Activated CD4-positive, alpha-beta T cell treated with anti-CD3 and anti-CD28 coated beads for 36 hours (primary cell): ENCODE results near the gene HOXB7. TPM values are rescaled to one million over a fixed set of nuclear protein-coding genes. Genes with fewer than 3 reads are reported as not detected.

Source experiments
- ATAC-seq: fragments of 200-7000 bp; cut with Tn5 transposase; one replicate; pipeline ENCODE4 v1.10.0; 2021; ENCODE audit warnings: mild to moderate bottlenecking, moderate library complexity
- CTCF ChIA-PET: fragments of 350-600 bp; sonication (Branson Sonifier 250); formaldehyde crosslinking; loops from one replicate; lab custom pipeline; 2021; ENCODE audit warnings: antibody characterized with exemption; lab: Charles Lee
- POLR2A ChIA-PET: fragments of 350-600 bp; sonication (Branson Sonifier 250); formaldehyde crosslinking; loops from one replicate; lab custom pipeline; 2021; ENCODE audit warnings: antibody characterized with exemption, inconsistent platforms; lab: Charles Lee
- DNase-seq: peaks from one replicate; pipeline ENCODE4 v3.0.0-alpha.2; 2020
- H3K27ac Mint-ChIP-seq: one replicate; pipeline ENCODE4 v1.8.0; 2021; ENCODE audit warnings: mixed read lengths
- H3K27me3 Mint-ChIP-seq: one replicate; pipeline ENCODE4 v1.8.0; 2021; ENCODE audit warnings: mixed read lengths
- H3K36me3 Mint-ChIP-seq: one replicate; pipeline ENCODE4 v1.8.0; 2021; ENCODE audit warnings: low read depth, mixed read lengths
- H3K4me1 Mint-ChIP-seq: one replicate; pipeline ENCODE4 v1.8.0; 2021; ENCODE audit warnings: mixed read lengths
- H3K4me3 Mint-ChIP-seq: one replicate; pipeline ENCODE4 v1.8.0; 2021; ENCODE audit warnings: mild to moderate bottlenecking, moderate library complexity, mixed read lengths
- H3K9me3 Mint-ChIP-seq: one replicate; pipeline ENCODE4 v1.8.0; 2021; ENCODE audit warnings: low read depth, mixed read lengths
- intact Hi-C, 2 experiments: fragments of 100-400 bp; cut with DNase I in 1 of 2; cut with micrococcal nuclease in 1 of 2; formaldehyde crosslinking; loops; one replicate each; pipeline versions ENCODE4 v1.14.2 to v1.15.1; 2022 to 2024; cut with DNase I, micrococcal nuclease
- total RNA-seq, 2 experiments: library from RNA; stranded (reverse); gene quantifications; one replicate each; pipeline ENCODE4 v1.2.3, GENCODE V29; 2021

Gene HOXB7
- total RNA-seq, 2 experiments from 2014 or later, result 0.25 to 0.30 TPM

DNA sequence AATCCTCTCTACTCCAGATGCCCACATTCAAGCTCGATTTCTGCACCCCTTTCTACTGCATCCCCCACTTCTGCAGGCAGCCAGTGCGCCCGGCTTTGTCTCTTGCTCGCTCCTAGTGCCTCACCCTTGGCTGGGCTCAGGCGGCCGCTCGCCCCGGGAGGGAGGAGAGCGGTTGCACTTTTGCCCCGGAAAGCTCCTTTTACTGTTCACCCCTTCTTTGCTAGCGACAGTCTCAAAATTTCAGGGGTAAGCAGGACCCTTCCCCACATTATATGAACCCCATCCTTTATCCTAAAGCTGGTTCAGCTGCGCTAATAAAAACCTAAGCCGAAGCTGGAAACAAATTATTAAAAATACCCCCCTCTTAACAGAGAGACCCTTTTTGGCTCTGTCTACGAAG lies 18.2 kb downstream of the HOXB7 start:
- Mint-ChIP-seq H3K9me3 (no peaks in the 10 kb centered on the region), H3K36me3 (no peaks in the 10 kb centered on the region), H3K27ac (no peak overlapping the region), H3K27me3 (peaks cover 81% of the 10 kb centered on the region), H3K4me1 (peaks cover 33% of the 10 kb centered on the region), H3K4me3 (peak overlapping the region; percentile 67)
- CTCF ChIA-PET, result interaction anchor here (0.6 to 6.7 kb wide), 57 partner anchors 9 to 567 kb away, joined by 3 to 74 read pairs (median 5); partner anchors contain the start of genes HOXB8 and HOXB9
- intact Hi-C loops, result loop anchor here (2.0 to 10.0 kb wide), 6 partner anchors 330 to 510 kb away; no protein-coding TSS in a partner anchor
- POLR2A ChIA-PET, result interaction anchor here (0.9 kb wide), 1 partner anchor 9 kb away, joined by 3 read pairs; no protein-coding TSS in a partner anchor
- peak; percentile 55 for DNase-seq
- no peak for ATAC-seq

DNA sequence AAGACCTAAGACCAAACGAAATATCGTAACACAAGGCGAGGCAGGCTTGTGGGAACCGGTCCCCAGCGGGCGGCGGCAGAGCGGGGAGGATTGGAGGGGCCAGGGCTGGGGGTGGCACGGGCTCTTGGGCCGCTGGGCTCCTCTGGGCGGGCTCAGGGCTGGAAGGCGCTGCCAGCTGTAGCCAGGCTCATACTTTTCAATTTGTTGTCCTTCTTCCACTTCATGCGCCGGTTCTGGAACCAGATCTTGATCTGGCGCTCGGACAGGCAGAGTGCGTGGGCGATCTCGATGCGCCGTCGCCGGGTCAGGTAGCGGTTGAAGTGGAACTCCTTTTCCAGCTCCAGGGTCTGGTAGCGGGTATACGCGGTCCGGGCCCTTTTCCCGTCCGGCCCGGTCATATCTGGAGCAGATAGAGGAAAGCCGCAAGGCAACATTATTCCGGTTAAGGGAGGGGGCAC lies 18.7 kb downstream of the HOXB7 start:
- H3K36me3 Mint-ChIP-seq, result no peaks in the 10 kb centered on the region
- H3K4me1 Mint-ChIP-seq, result peaks cover 28% of the 10 kb centered on the region
- H3K27me3 Mint-ChIP-seq, result peaks cover 82% of the 10 kb centered on the region
- no peaks in the 10 kb centered on the region for H3K9me3 Mint-ChIP-seq
- H3K27ac Mint-ChIP-seq, result no peak overlapping the region
- POLR2A ChIA-PET, result interaction anchor here (0.9 kb wide), 1 partner anchor 9 kb away, joined by 3 read pairs; no protein-coding TSS in a partner anchor
- no peak for ATAC-seq
- intact Hi-C loops, result loop anchor here (2.0 to 10.0 kb wide), 6 partner anchors 330 to 510 kb away; no protein-coding TSS in a partner anchor
- no peak overlapping the region for H3K4me3 Mint-ChIP-seq
- CTCF ChIA-PET, result interaction anchor here (0.6 to 6.7 kb wide), 27 partner anchors 8 to 566 kb away, joined by 3 to 74 read pairs (median 7); partner anchors contain the start of genes HOXB8 and HOXB9
- DNase-seq, result no peak

DNA sequence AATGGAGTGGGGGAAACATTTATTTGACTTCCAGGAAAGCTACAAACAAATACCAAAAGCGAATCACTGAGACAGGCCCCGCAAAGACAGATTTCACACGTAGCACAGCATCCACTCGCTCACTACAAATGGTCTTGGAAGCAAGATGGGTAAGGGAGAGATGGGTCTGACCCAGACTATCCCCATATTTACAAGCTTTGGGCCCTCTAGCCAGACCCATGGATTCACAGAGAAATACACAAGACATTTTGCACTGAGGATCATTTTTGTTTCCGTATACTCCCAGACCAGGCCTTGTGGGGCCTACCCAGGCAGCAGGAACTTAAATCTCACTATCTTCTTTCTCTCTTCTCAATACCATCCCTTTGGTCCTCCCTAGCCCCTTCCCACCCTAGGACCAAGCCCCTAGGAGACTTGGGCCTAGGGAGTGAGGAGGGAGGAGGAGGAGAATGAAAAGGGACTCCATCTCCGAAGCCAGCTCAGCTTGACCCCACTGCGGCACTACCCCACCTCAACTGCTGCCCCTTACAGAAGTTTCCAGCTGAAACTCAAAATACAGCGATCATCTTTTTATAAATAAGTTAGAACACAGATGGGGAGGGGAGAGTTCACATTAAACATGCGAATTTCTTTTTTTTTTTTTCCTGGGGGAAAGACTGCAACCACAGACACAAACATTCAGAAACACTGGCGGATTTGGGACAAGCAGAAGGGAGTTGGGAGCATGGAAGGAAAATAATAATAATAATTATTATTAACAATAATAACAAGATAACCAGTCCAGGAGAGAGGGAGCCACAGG lies 19.4 kb downstream of the HOXB7 start:
- intact Hi-C loops, result loop anchor here (2.0 to 10.0 kb wide), 6 partner anchors 329 to 509 kb away; no protein-coding TSS in a partner anchor
- no peaks in the 10 kb centered on the region for H3K36me3 Mint-ChIP-seq
- H3K9me3 Mint-ChIP-seq, result no peaks in the 10 kb centered on the region
- DNase-seq (no peak), ATAC-seq (no peak)
- H3K4me1 Mint-ChIP-seq, result peaks cover 23% of the 10 kb centered on the region
- H3K27ac Mint-ChIP-seq, result no peak overlapping the region
- peaks cover 81% of the 10 kb centered on the region for H3K27me3 Mint-ChIP-seq
- H3K4me3 Mint-ChIP-seq, result no peak overlapping the region
- ChIA-PET CTCF (interaction anchor here (0.6 to 6.7 kb wide), 12 partner anchors 11 to 565 kb away, joined by 3 to 74 read pairs (median 5); no protein-coding TSS in a partner anchor), POLR2A (no interaction called here)

DNA sequence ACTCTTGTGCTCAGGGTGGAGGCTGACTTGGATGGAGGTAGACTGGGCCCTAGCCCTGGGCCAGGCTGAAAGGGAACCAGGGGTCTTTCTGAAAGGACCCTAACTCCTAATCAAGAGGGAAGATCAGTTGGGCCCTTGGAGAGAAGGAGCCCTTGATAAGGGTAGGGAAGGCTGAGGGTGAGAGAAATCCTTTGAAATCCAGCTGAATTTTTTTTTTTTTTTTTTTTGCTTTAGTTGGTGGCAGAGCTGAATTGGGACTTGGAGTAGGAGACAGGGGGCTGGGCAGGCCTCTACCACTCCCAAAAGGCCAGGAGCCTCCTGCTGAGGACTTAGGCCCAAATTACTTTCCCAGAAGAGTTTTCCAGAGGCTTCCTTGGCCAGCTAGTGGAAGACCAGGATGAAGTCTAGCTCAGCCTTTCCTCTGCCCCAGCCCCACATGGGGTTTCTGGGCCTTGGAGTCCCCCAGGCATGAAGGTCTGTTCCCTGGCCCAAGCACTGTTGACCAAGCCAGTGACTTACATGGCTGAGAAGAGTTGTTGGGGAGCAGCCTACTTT lies 20.1 kb downstream of the HOXB7 start:
- intact Hi-C loops, result loop anchor here (5.0 to 10.0 kb wide), 5 partner anchors 328 to 508 kb away; no protein-coding TSS in a partner anchor
- POLR2A ChIA-PET, result interaction anchor here (0.6 kb wide), 2 partner anchors 29 to 238 kb away, joined by 3 read pairs; no protein-coding TSS in a partner anchor
- ATAC-seq (no peak), DNase-seq (no peak)
- Mint-ChIP-seq H3K9me3 (no peaks in the 10 kb centered on the region), H3K4me3 (no peak overlapping the region), H3K27me3 (peaks cover 83% of the 10 kb centered on the region), H3K27ac (no peak overlapping the region), H3K36me3 (no peaks in the 10 kb centered on the region), H3K4me1 (peaks cover 28% of the 10 kb centered on the region)
- CTCF ChIA-PET, result interaction anchor here (0.7 to 1.9 kb wide), 9 partner anchors 12 to 528 kb away, joined by 3 to 6 read pairs (median 3); no protein-coding TSS in a partner anchor

DNA sequence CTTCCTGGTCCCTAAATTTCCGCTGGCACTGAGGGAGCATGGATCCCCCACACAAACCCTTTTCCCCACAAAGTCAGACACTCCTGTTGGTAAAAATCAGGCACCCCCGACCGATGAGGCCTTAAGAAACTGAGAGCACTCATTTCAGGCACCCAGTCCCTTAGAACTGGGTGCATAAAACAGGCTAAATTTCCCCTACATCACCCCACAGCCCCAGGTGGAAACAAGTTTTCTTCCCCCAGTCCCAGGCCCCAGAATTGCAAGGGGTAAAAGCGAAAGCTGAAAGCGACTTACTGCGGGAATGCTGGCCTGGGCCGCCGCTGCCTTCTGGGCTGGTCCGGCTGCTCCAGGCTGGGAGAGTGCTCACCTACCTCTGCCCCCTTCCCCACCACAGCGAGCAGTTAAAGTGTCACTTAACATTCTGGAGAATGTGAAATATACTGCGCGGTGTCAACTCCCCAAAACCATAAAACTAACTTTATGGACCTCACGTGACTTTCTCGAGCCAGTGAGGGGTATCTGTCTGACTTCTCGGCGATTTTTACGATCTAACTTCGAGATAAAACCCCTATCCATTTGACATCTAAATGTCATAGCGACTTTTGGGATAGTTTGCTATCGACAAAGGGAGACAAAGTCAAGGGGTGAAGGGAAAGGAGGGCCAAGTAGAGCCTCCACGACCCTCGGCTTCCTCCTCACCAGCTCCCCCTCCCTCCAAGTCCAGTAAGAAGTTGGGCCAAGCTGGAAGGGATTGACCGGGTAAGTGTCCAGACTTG lies 20.8 kb downstream of the HOXB7 start, which contains the start of gene HOXB3:
Gene HOXB3 (minus strand): TSS at position 411 of the 776 bp plus-strand sequence. CDS start 37,767 bp downstream, outside the sequence.
- CTCF ChIA-PET, result interaction anchor here (0.7 to 1.9 kb wide), 12 partner anchors 11 to 527 kb away, joined by 3 to 6 read pairs (median 4); no protein-coding TSS in a partner anchor
- DNase-seq (no peak), ATAC-seq (no peak)
- intact Hi-C loops, result loop anchor here (5.0 to 10.0 kb wide), 5 partner anchors 328 to 508 kb away; no protein-coding TSS in a partner anchor
- POLR2A ChIA-PET, result interaction anchor here (0.6 to 1.6 kb wide), 3 partner anchors 29 to 256 kb away, joined by 3 read pairs; no protein-coding TSS in a partner anchor
- Mint-ChIP-seq H3K27ac (no peak within 1 kb of the TSS), H3K9me3 (no peaks in the 10 kb centered on the region), H3K36me3 (no peaks in the 10 kb centered on the region), H3K27me3 (peaks cover 82% of the 10 kb centered on the region), H3K4me3 (no peak within 1 kb of the TSS), H3K4me1 (peaks cover 34% of the 10 kb centered on the region)

DNA sequence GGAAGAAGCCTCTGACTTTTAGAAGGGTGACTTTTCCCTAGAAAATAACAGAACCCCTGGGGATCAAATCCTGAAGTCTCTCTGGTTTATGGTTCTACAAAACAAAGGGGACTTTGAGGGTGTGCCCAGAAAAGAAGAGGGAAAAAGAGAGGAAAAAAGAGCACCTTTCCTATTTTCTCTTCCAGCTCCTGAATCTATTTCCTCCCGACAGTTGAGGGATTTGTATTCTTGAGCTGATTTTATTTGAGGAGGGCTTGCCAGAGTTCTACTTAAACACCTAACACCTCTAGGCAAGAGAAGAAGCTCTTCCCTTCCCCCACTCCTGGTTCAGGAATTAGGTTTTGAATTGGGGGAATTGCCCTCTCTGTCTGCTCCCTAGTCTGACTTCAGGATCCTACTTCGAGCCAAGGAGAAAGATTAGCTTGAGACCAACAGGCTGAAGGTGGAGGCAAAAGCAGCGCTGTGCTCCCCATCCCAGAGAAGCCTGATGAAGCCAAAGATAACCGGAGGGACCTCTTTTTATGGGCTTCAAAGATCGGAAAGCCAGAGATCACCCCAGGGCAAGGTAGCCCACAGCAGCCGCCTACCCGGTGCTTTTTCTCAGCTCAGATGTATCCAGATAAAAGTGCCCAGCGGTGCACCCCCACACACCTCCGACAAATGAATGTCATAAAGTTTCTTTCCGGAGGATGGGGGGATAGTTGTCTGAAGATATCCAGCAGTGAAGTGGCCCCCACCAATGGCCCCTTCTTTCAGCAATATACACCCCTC lies 21.6 kb downstream of the HOXB7 start:
- peaks cover 86% of the 10 kb centered on the region for H3K27me3 Mint-ChIP-seq
- DNase-seq (no peak), ATAC-seq (no peak)
- H3K9me3 Mint-ChIP-seq, result no peaks in the 10 kb centered on the region
- intact Hi-C loops, result no loop called here
- H3K36me3 Mint-ChIP-seq, result no peaks in the 10 kb centered on the region
- CTCF ChIA-PET, result interaction anchor here (0.7 to 2.3 kb wide), 14 partner anchors 12 to 330 kb away, joined by 3 to 13 read pairs (median 4); no protein-coding TSS in a partner anchor
- H3K27ac Mint-ChIP-seq, result no peak overlapping the region
- peaks cover 38% of the 10 kb centered on the region for H3K4me1 Mint-ChIP-seq
- no peak overlapping the region for H3K4me3 Mint-ChIP-seq
- POLR2A ChIA-PET, result interaction anchor here (1.6 kb wide), 1 partner anchor 255 kb away, joined by 3 read pairs; no protein-coding TSS in a partner anchor

DNA sequence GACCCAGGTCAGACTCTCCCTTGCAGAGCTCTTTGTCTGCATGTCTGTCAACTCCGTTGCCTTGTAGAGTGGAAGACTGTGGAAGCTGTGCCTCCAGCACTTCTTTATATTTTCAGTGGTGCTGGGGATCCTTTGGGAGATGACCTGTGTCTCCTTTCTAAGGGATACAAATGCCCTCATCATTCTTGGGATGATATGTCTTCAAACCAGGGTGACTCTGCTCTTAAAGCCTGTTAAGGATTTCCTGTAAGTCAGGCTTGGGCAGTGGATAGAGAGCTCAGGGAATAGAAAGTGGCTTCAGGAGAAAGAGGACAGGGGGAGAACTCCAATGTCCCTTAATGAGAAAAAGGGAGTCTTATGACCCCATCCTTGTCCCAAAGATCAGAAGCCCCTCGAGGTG lies 22.3 kb downstream of the HOXB7 start:
- ChIA-PET POLR2A (interaction anchor here (1.6 kb wide), 1 partner anchor 255 kb away, joined by 3 read pairs; no protein-coding TSS in a partner anchor), CTCF (interaction anchor here (0.8 to 2.3 kb wide), 13 partner anchors 18 to 329 kb away, joined by 3 to 13 read pairs (median 5); no protein-coding TSS in a partner anchor)
- Mint-ChIP-seq H3K36me3 (no peaks in the 10 kb centered on the region), H3K4me3 (no peak overlapping the region), H3K9me3 (no peaks in the 10 kb centered on the region), H3K27ac (no peak overlapping the region), H3K27me3 (peaks cover 86% of the 10 kb centered on the region), H3K4me1 (peaks cover 35% of the 10 kb centered on the region)
- no peak for DNase-seq
- intact Hi-C loops, result no loop called here
- no peak for ATAC-seq

DNA sequence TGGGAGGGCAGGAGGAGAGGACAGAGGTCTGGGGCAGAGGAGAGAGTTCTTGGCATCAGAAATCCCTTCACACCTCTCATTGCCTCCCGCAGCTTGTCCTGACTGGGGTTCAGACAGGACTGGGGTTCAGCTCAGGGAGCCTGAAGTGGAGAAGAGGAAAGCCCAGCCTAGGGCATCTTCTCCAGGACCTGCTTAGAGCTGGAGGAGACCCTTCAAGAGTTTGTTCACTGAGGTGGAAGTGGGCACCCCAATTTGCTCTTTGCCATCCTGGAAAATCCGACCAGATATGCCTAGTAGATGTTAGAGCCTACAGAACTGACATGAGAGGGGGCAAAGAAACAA lies 22.8 kb downstream of the HOXB7 start:
- DNase-seq, result no peak
- H3K27ac Mint-ChIP-seq, result no peak overlapping the region
- no peak for ATAC-seq
- ChIA-PET POLR2A (interaction anchor here (0.5 to 1.6 kb wide), 2 partner anchors 145 to 254 kb away, joined by 3 read pairs; no protein-coding TSS in a partner anchor), CTCF (interaction anchor here (0.8 to 2.3 kb wide), 15 partner anchors 19 to 329 kb away, joined by 3 to 13 read pairs (median 5); no protein-coding TSS in a partner anchor)
- no peaks in the 10 kb centered on the region for H3K36me3 Mint-ChIP-seq
- H3K4me3 Mint-ChIP-seq, result no peak overlapping the region
- H3K4me1 Mint-ChIP-seq, result peaks cover 31% of the 10 kb centered on the region
- intact Hi-C loops, result no loop called here
- no peaks in the 10 kb centered on the region for H3K9me3 Mint-ChIP-seq
- peaks cover 89% of the 10 kb centered on the region for H3K27me3 Mint-ChIP-seq

DNA sequence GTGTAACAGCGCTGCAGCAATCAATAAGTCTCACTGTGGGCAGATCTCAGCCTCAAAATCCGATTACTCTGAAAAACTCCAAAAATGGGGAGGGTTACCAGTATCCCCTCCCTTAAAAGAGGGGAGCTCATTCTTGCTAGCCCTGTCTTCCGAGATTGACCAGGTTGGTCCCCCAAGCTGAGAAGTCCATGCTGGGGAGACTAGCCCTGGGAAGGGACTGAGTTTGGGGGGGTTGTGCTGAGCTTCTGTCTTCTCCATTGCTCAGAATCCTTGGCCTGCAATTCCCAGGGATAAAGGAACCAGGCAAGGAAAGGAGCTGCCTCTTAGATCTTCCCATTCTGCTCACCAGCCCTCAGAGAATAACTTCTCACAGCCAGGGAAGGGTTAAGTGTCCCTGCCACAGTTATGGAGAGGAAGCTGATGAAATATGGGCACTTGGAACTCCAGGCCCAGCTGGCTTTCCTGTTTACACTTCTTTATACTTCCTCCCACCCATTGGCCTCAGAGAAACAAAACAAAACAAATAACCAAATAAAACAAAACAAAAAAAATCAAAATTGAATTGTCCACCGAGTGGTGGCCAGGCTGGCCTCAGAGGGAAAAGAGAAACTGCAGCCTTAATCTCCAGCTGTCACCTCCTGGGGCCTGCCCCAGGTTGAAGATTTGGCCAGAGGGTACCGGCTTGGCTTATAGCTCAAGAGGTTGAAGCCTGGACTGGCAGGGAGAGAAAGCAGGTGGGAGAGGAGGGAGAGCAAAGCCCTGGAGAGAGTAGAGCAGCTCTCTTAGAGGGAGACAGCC lies 23.3 kb downstream of the HOXB7 start:
- Mint-ChIP-seq H3K4me3 (no peak overlapping the region), H3K9me3 (no peaks in the 10 kb centered on the region), H3K27ac (no peak overlapping the region), H3K4me1 (peaks cover 30% of the 10 kb centered on the region), H3K36me3 (no peaks in the 10 kb centered on the region), H3K27me3 (peaks cover 89% of the 10 kb centered on the region)
- intact Hi-C loops, result no loop called here
- ATAC-seq (no peak), DNase-seq (no peak)
- POLR2A ChIA-PET, result interaction anchor here (0.5 kb wide), 1 partner anchor 144 kb away, joined by 3 read pairs; no protein-coding TSS in a partner anchor
- CTCF ChIA-PET, result interaction anchor here (0.6 to 2.3 kb wide), 15 partner anchors 20 to 449 kb away, joined by 3 to 13 read pairs (median 3); no protein-coding TSS in a partner anchor
